GM21723 (cell line): ENCODE results near the gene KNTC1.
"Not testable (repeated sequence)": the region's sequence is repeated elsewhere in the genome, so short reads cannot be mapped to it uniquely, and the experiment has no call there.

ENCODE experiments used
- ATAC-seq: cut with Tn5 transposase; IDR thresholded peaks from one replicate; pipeline ENCODE4 v1.9.1; 2021; ENCODE audit warnings: mild to moderate bottlenecking, moderate library complexity; ENCODE audit not compliant: unreplicated experiment

The KNTC1 gene, protein sequence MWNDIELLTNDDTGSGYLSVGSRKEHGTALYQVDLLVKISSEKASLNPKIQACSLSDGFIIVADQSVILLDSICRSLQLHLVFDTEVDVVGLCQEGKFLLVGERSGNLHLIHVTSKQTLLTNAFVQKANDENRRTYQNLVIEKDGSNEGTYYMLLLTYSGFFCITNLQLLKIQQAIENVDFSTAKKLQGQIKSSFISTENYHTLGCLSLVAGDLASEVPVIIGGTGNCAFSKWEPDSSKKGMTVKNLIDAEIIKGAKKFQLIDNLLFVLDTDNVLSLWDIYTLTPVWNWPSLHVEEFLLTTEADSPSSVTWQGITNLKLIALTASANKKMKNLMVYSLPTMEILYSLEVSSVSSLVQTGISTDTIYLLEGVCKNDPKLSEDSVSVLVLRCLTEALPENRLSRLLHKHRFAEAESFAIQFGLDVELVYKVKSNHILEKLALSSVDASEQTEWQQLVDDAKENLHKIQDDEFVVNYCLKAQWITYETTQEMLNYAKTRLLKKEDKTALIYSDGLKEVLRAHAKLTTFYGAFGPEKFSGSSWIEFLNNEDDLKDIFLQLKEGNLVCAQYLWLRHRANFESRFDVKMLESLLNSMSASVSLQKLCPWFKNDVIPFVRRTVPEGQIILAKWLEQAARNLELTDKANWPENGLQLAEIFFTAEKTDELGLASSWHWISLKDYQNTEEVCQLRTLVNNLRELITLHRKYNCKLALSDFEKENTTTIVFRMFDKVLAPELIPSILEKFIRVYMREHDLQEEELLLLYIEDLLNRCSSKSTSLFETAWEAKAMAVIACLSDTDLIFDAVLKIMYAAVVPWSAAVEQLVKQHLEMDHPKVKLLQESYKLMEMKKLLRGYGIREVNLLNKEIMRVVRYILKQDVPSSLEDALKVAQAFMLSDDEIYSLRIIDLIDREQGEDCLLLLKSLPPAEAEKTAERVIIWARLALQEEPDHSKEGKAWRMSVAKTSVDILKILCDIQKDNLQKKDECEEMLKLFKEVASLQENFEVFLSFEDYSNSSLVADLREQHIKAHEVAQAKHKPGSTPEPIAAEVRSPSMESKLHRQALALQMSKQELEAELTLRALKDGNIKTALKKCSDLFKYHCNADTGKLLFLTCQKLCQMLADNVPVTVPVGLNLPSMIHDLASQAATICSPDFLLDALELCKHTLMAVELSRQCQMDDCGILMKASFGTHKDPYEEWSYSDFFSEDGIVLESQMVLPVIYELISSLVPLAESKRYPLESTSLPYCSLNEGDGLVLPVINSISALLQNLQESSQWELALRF (N-terminal part only)

DNA sequence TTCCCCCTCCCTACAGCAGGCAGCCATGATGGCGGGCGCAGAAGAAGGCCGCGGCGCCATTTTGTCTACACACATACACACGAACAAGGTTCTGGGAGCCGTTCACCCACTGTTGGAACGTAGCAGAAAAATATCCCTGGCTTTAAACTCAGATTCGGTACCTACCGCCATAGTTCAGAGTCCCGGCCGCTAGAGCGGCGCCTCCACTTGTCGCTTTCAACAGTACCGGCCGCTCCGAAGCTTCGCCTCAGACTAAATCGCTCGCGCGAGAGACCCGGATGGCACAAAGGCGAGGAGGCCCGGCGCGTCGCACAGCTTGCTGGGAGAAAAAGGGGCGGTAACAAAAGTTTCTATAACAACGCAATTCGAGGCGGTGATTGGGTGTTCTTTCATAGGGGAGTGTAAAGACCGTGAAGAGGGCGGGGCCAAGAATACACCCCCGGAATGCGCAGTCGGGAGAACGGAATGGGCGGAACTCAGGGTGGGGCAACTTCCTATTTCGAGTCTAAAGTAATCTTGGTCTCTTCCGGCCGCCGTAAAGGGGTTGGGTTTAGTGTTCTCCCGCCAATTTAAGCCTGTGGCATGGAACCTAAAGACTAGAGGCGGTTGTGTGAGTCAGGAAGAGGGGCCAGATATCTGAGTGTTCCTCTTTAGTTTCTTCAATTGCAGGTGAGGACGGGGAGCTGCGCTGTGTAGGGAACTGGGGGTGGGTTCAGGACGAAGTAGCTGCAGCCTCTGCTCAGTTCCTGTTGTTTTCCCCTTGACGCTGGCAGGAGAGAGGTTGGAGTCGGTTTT lies at the start of gene KNTC1, which contains the start of gene RSRC2:
Gene KNTC1, plus strand, starts transcription at position 567 of the 795 bp plus-strand sequence. CDS start 2,815 bp downstream, outside the sequence.
Gene RSRC2, minus strand, starts transcription at position 254 of the 795 bp plus-strand sequence. Its CDS starts 83 bp downstream, at position 171.
- ATAC-seq, result peak; percentile 86

DNA sequence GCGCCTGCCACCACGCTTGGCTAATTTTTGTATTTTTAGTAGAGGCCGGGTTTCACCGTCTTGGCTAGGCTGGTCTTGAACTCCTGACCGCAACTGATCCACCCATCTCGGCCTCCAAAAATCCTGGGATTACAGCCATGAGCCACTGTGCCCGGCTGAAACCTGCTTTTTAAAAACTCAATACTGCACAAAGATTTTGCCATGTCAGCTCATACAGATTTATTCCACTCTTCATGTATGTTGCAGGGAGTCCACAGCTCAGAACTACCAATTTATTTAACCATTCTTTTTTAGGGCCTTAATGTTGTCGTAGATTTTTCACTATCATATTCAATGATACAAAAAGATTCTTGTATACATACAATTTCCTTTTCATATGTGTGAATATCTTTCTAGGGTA lies 46.3 kb upstream of the KNTC1 start:
- no peak for ATAC-seq

DNA sequence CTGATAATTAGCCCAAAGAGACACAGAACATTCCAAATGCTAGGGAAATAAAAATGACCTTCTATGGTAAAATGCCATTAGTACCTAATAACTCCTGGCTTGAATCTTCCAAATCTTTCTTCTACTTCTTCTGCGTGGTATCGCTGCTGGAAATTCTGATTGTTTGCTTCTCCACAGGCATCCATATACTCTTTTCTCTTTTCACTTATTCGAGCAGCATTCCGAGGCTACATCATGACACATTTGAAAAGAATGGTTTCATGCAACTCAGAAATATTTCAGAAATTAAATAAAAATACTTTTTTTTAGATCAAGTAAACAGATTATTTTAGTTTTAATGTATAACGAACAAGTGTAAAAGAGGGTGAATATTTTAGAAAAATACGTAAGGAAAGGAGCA lies 45.2 kb upstream of the KNTC1 start:
- ATAC-seq, result no peak

DNA sequence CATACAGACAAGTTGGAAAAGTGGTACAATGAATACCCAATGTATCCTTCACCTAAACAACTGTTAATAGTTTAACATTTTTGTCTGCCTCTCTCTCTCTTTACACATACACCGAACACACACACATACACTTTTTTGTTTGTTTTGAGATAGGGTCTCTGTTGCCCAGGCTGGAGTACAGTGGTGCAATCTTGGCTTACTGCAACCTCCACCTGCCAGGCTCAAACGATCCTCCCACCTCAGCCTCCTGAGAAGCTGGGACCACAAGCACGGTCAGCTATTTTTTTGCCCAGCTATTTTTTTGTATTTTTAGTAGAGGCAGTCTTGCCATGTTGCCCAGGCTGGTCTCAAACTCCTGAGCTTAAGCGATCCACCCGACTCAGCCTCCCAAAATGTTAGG lies 43.1 kb upstream of the KNTC1 start:
- ATAC-seq, result no peak

DNA sequence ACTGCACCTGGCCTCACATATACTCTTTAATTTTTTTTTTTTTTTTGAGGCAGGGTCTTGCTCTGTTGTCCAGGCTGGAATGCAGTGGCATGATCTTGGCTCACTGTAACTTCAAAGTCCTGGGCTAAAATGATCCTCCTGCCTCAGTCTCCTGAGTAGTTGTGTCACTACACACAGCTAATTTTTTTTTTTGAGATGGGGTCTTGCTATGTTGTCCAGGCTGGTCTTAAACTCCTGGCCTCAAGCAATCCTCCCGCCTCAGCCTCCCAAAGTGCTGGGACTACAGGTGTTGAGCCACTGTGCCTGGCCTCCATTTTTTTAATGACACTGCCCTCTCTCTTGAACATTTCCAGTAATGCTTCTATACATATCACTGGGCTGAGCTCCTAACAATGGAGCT lies 42.7 kb upstream of the KNTC1 start:
- ATAC-seq, result not testable (repeated sequence)

DNA sequence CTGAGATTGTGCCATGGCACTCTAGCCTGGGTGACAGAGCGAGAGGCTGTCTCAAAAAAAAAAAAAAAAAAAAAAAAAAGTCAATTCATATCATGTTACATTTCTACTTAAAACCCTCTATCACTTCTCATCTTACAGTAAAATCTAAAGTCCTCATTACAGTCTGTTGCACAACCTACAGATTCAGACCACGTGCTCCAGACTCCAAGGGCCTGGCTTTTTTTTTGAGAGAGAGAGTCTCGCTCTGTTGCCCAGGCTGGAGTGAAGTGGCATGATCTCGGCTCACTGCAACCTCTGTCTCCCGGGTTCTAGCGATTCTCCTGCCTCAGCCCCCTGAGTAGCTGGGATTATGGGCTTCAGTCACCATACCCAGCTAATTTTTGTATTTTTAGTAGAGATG lies 40.7 kb upstream of the KNTC1 start:
- ATAC-seq, result not testable (repeated sequence)

DNA sequence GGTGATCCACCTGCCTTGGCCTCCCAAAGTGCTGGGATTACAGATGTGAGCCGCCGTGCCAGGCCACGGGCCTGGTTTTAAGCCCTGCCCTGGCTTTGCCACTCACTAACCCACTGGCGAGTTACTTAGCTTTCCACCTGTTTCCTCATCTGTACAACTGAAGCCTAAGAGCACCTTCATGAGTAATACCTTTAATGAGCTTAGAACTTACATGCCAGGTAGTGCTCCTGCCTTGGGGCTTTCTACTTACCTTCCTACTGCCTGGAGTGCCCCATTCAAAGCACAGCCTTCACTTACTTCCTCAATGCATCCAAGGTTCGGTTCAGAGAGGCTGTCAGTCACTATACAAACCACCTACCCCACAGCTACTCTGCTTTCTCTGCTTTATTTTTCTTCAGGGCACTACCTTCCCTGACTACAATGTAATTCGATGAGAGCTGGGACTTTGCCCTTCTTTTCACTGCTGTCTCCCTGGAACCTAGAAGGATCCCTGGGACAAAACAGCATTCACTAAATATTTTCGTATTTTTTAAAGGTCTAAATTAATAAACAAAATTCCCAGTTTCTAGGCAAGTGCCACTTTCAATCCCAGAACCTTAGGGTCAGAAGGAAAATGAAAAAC lies 40.1 kb upstream of the KNTC1 start:
- ATAC-seq, result no peak

DNA sequence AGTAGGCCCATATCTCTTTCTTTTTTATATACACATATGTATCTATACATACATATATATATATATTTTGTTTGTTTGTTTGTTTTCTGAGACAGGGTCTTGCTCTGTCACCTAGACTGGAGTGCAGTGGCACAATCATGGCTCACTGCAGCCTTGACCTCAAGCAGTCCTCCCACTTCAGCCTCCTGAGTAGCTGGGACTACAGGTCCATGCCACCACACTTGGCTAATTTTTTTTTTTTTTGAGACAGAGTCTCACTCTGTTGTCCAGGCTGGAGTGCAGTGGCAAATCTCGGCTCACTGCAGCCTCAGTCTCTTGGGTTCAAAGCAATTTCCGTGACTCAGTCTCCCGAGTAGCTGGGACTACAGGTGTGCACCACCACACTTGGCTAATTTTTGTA lies 39.2 kb upstream of the KNTC1 start:
- not testable (repeated sequence) for ATAC-seq

DNA sequence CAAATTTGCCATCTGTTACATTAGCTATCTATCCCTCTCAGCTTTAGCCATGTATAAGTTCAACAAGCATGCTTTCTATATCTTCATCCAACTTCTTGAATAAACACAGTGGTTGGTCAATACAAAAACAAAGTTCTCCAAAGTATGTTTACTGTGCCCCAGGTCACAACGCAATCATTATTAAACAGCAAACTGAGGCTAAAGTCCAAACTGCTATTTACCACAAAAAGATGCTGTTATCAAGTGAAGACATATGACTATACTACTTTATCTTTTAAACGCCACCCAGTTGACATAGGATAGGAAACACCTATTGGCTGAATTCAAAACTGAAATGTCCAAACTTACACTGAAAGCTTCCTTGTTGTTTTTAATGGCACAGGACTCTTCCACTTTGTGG lies 38.0 kb upstream of the KNTC1 start:
- no peak for ATAC-seq

DNA sequence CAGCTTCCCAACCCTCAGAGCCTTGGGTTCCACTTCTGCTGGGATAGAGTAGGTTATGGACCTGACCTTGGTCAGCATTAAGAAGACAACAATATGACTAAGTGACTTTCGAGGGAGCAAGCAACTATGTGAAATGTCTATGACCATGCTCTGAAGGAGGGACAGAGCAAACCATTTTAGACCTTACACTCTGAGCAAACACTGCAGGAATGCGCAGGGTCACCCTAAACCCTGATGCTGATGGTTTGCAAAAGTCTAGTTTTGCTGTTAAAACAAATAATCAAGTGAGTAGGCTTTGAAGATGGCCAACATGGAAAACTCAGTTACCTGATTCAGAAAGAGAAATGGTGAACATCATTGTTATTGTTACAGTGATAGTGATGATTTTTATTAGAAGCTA lies 35.1 kb upstream of the KNTC1 start:
- no peak for ATAC-seq

DNA sequence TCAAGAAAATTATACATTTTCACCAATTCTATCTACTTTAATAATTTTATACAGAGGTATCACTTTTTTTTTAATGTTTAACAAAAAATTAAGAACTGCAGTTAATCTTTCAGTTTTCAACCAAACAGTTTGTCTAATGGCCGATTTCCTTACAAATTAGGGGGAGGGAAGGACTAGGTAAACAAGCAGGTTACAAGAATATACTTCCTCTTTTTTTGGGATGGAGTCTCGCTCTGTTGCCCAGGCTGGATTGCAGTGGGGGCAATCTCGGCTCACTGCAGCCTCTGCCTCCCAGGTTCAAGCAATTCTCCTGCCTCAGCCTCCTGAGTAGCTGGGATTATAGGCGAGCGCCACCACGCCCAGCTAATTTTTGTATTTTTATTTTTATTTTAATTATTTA lies 33.8 kb upstream of the KNTC1 start:
- ATAC-seq, result not testable (repeated sequence)

DNA sequence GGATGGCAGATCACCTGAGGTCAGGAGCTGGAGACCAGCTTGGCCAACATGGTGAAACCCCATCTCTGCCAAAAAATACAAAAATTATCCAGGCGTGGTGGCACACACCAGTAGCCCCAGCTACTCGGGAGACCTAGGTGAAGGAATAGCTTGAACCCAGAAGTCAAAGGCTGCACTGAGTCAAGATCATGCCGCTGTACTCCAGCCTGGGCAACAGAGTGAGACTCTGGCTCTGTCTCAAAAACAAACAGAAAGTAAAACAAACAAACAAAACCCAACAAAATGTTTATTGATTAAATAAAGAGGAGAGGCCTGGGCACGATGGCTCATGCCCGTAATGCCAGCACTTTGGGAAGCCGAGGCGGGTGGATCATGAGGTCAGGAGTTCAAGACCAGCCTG lies 31.8 kb upstream of the KNTC1 start:
- no peak for ATAC-seq

DNA sequence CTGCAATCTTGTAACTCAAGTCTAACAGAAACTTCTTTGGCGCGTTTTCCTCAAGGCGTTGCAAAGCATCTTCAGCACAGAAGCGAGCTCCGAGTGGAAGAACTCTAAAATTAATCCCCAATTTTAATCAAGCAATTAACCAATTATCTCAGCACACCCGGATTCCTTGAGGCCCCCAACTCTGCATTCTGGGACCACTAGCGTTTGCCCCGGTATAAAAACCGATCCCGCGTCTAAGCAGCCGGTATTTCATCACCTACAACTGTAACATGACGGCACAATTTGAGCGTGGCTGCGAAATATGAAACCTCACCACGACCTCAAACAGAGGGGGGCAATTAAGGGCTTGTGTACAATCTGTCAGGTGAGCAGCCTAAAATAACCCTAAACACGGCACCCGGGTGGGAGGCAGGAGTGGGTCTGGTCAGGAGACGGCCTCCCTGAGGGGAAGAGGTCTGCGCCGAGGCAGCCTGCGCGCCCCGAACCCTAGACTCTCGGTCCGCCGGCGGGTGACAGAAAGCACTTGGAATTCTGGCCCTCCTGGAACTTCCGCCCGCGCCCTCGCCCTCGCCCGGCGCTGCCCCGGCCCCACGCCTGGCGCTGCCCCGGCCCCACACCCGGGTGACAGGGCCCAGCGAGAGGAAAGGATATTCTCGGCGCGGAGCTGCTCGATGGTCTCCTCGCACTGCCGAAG lies 26.9 kb upstream of the KNTC1 start:
- peak; percentile 22 for ATAC-seq

DNA sequence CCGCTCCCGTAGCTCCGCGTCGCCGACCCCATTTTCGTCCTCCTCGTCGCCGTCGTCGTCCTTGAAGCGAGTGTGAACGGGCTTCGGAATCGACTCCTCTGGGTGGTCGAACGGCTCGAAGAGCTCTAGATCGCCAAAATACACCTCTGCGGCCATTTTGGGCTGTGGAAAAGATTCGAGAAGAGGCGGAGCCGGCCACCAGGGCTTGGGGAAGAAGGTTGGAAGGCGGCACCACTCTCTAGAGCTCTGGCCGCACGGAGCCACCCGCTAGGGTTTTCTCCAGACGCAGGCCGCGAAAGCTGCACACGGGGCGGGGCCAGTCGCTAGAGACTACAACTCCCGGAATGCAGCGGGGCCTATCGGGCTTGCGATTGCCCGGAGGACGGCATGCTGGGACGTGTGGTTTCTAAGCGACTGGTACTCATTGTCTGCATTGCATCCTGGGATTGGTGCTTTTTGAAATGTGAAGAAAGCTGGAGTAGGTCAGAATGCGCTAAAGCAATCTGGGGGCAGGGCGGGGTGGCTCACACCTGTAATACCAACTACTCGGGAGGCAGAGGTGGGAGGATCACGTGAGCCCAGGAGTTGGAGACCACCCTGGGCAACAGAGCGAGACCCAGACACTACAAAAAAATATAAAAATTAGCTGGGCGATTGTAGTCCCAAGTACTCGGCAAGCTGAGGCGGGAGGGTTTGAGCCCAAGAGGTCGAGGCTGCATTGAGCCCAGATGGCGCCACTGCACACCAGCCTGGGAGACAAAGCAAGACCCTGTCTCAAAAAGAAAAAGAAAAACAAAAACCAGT lies 26.2 kb upstream of the KNTC1 start, which contains the start of gene ZCCHC8:
Gene ZCCHC8, minus strand, starts transcription at position 248 of the 804 bp plus-strand sequence. Its CDS starts 92 bp downstream, at position 156.
- ATAC-seq, result peak; percentile 89

DNA sequence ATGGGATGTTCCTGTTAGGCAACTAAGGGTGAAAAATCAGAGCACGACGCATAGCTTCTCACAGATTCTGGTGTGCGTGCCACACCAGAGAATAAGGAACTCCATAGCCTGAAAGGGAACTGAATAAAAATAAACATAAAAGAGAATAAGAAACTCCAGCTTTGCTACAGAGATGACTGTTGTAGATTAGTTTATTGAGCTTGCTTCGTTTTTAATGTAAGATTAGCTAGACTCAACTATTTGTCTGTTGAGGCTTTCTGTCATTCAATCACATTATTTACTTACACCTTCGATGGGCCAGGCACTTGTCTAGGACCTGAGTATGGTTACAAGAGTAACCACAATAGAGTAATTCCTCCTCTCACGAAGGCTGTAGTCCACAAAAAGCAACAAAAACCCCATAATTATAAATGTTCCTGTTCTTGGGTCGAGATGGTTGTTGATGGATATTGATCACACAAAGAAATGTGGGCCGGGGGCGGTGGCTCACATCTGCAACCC lies 25.5 kb upstream of the KNTC1 start:
- ATAC-seq, result peak; percentile 4

DNA sequence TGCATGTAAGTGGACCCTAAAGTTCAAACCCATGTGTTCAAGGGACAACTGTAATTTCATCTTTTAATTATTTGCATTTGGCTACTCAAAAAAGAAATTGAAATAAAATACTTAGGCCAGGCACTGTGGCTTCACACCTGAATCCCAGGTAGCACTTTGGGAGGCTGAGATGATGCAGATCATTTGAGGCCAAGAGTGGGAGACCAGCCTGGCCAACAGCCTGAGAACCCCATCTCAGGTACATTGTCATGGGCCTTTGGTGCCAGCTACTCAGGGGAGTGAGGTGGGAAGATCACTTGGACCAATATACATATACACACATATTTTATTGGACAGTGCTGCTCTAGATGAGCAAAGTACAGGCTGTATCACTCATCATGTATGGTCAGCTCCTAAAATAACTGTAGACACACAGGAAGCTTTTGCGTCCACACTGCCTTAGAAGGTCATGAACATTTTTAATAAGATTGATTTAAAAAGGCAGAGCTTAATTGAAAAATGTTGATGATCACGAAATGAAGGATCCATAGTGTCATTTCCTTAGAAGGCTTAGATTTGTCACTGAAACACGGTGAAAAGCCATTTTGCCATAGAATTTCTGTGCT lies 23.8 kb upstream of the KNTC1 start:
- ATAC-seq, result no peak

DNA sequence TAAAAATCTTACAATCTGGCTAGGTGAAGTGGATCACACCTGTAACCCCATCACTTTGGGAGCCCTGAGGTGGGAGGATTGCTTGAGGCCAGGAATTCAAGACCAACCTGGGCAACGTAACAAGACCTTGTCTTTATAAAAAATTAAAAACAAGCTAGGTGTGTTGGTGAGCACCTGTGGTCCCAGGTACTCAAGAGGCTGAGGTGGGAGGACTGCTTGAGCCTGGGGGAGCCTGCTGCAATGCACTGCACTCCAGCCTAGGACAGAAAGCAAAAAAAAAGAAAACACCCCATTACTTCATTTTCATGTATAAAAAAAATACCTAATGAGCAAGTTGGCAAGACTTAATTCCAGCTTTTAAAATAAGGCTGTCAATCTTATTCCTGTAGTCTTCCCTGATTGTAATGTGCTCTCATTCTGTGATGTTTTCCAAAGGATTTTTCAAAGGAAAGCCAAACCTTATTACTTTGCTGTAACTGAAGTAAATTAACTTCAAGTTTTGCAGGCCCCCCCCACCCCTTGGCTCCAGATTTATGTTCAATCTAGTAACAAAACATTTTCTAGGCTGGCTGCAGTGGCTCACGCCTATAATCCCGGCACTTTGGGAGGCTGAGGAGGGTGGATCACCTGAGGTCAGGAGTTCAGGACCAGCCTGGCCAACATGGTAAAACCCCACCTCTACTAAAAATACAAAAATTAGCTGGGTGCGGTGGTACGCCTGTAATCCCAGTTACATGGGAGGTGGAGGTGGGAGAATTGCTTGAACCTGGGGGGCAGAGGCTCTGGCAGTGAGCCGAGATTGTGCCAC lies 23.1 kb upstream of the KNTC1 start:
- no peak for ATAC-seq
